Measurements from ENCODE around the gene KLK3. TPM values are rescaled to one million over a fixed set of nuclear protein-coding genes. Genes with fewer than 3 reads are reported as not detected.

Gene KLK3
- total and polyA plus RNA-seq, 2 of the 8 experiments (the other 6 are each of a cell fraction or from before 2014, with no cell fraction given): 0.08 TPM; not detected in 1

GRCh38 chr19:50844296-50844935 is 10.3 kb upstream of the KLK3 start:
- Histone ChIP-seq H3K56ac (replicated peaks; ENCODE audit: insufficient read length, low read depth, low read length) (no peak overlapping the region), H3K27ac (ENCODE audit: low read depth, low read length) (no peak overlapping the region), H3K4me3 (ENCODE audit: extremely low read depth in 1 of 4, insufficient read depth in 2 of 4, low read depth in 3 of 4, low read length in 4 of 4) (no peak overlapping the region), H3K36me3 (ENCODE audit: control insufficient read depth in 2 of 4, insufficient read depth in 4 of 4, low read length in 3 of 4) (no peaks in the 10 kb centered on the region), H4K20me1 (replicated peaks in 1 of 2; ENCODE audit: control insufficient read depth in 1 of 2, insufficient read depth in 2 of 2, low read length in 2 of 2) (no peaks in the 10 kb centered on the region), H4K5ac (ENCODE audit: insufficient read length, low read depth, low read length) (no peak overlapping the region), H2BK5ac (ENCODE audit: low read depth, low read length) (no peak overlapping the region), H3K9ac (replicated peaks in 1 of 4; ENCODE audit: extremely low read depth in 1 of 4, low read depth in 3 of 4, low read length in 3 of 4) (no peak overlapping the region), H4K91ac (replicated peaks; ENCODE audit: insufficient read length, low read length) (no peak overlapping the region), H3K14ac (ENCODE audit: insufficient read length) (no peak overlapping the region), H3K79me2 (ENCODE audit: control insufficient read depth in 1 of 2, insufficient read depth in 2 of 2, low read length in 2 of 2) (no peaks in the 10 kb centered on the region), H3K79me1 (ENCODE audit: low read depth, low read length) (no peaks in the 10 kb centered on the region), H3K9me3 (ENCODE audit: insufficient read depth in 2 of 2, low read depth in 1 of 2, low read length in 1 of 2) (0 out of 4 replicates have a peak, but pooled peaks cover 0 to 4% of the 10 kb centered on the region in 2 experiments), H3K27me3 (replicated peaks in 1 of 4; ENCODE audit: control insufficient read depth in 3 of 4, extremely low read depth in 1 of 4, insufficient read depth in 3 of 4, low read length in 3 of 4) (no peaks in the 10 kb centered on the region; a peak in 1 of 7 replicates), H2BK120ac (replicated peaks; ENCODE audit: low read depth, low read length) (no peak overlapping the region), H3K23me2 (ENCODE audit: low read depth, low read length) (no peaks in the 10 kb centered on the region), H3K4ac (replicated peaks; ENCODE audit: insufficient read length, low read depth, low read length) (no peak overlapping the region), H2BK15ac (ENCODE audit: low read length) (no peak overlapping the region), H2BK12ac (ENCODE audit: low read depth, low read length) (no peak overlapping the region), H3K4me1 (replicated peaks in 1 of 4; ENCODE audit: control insufficient read depth in 3 of 4, insufficient read depth in 4 of 4, low read length in 3 of 4) (no peaks in the 10 kb centered on the region), H3K4me2 (ENCODE audit: insufficient read depth in 1 of 2, low read depth in 2 of 2, low read length in 2 of 2) (no peak overlapping the region), H4K8ac (ENCODE audit: extremely low read depth, insufficient read depth, low read length) (no peak overlapping the region), H3K23ac (ENCODE audit: insufficient read length) (no peak overlapping the region), H2AK5ac (ENCODE audit: low read depth, low read length) (no peak overlapping the region), H2AFZ (ENCODE audit: low read length) (no peak overlapping the region), H2BK20ac (ENCODE audit: low read length) (no peak overlapping the region), H3K18ac (ENCODE audit: extremely low read depth, low read length) (no peak overlapping the region)
- FAIRE-seq: no peak
- no peak for DNase-seq (ENCODE audit: low read depth in 1 of 2, low spot score in 2 of 2)
- ChIA-PET CTCF (ENCODE audit: partially characterized antibody) (interaction anchor here (1.6 to 2.1 kb wide), 3 partner anchors 11 to 30 kb away, joined by 3 to 7 read pairs (median 5); partner anchors contain the start of gene KLK15), POLR2A (ENCODE audit: partially characterized antibody) (no interaction called here)
- TF ChIP-seq, protein P1, sequence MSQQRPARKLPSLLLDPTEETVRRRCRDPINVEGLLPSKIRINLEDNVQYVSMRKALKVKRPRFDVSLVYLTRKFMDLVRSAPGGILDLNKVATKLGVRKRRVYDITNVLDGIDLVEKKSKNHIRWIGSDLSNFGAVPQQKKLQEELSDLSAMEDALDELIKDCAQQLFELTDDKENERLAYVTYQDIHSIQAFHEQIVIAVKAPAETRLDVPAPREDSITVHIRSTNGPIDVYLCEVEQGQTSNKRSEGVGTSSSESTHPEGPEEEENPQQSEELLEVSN (IDR thresholded peaks at IDR 0.05): no peak
- TF ChIP-seq CREB1 (IDR thresholded peaks at IDR 0.05) (no peak), GTF2F1 (IDR thresholded peaks at IDR 0.05; ENCODE audit: borderline replicate concordance, low read depth, low read length) (no peak), POLR2AphosphoS5 (IDR thresholded peaks at IDR 0.05; ENCODE audit: low read depth, low read length) (no peak), RFX5 (IDR thresholded peaks at IDR 0.05; ENCODE audit: borderline replicate concordance, low read depth, low read length) (no peak), PHF8 (conservative IDR thresholded peaks at IDR 0.05; ENCODE audit: low read depth, low read length) (no peak), TCF12 (IDR thresholded peaks at IDR 0.05; ENCODE audit: low read depth, low read length) (no peak), SP1 (IDR thresholded peaks at IDR 0.05; ENCODE audit: low read depth, low read length) (no peak)
- WGBS, 2 experiments (ENCODE audit: extremely low coverage in 1 of 2, insufficient coverage in 1 of 2, insufficient read length in 1 of 2, insufficient replicate concordance in 2 of 2, low coverage in 1 of 2, low lambda C conversion rate in 2 of 2, missing lambda C conversion rate in 1 of 2): 81% methylated on average over 7 of the region's 8 CpGs; no CpG with 5 or more reads in 1 of the 2 experiments

Data from H1 (cell line).